Panc1 (cell line): ENCODE data around the gene CCDC8. TPM values are rescaled to one million over a fixed set of nuclear protein-coding genes. Genes with fewer than 3 reads are reported as not detected.

ENCODE experiments used
- ATAC-seq: fragments of 200-7000 bp; cut with Tn5 transposase; 2 replicates; pipeline ENCODE4 v1.9.1; 2020; ENCODE audit warnings: mild to moderate bottlenecking, moderate library complexity
- BruUV-seq: library from RNA; stranded (reverse); fragments of 400-500 nt; replicated peaks from 2 replicates; lab custom pipeline; 2021; lab: Mats Ljungman, UMichigan
- CTCF ChIA-PET: fragments of 300-600 bp; sonication (Branson Sonifier 250); formaldehyde crosslinking; loops from one replicate; lab custom pipeline; 2022; ENCODE audit warnings: antibody characterized with exemption; lab: Charles Lee
- POLR2A ChIA-PET: fragments of 300-600 bp; sonication (Branson Sonifier 250); formaldehyde crosslinking; loops from one replicate; lab custom pipeline; 2022; ENCODE audit warnings: antibody characterized with exemption; lab: Charles Lee
- DNase-seq: peaks from one replicate; pipeline ENCODE4 v3.0.0-alpha.2; 2010; ENCODE audit warnings: low read depth, low spot score
- H3K27ac ChIP-seq: 2 replicates; pipeline ENCODE4 v1.5.1; 2011; ENCODE audit warnings: mild to moderate bottlenecking, low read length, inconsistent platforms
- H3K27me3 ChIP-seq: fragments of 200-500 bp; sonication (Bioruptor generic); 2 replicates; pipeline ENCODE4 v1.6.0; 2014; ENCODE audit warnings: low read length, inconsistent platforms; ENCODE audit not compliant: control insufficient read depth, insufficient read depth
- H3K36me3 ChIP-seq: fragments of 200-500 bp; sonication (Bioruptor generic); 2 replicates; pipeline ENCODE4 v1.5.1; 2014; ENCODE audit warnings: inconsistent platforms, mild to moderate bottlenecking, low read length, moderate library complexity; ENCODE audit not compliant: control insufficient read depth, insufficient read depth
- H3K4me1 ChIP-seq: 2 replicates; pipeline ENCODE4 v1.5.1; 2011; ENCODE audit warnings: inconsistent platforms, mild to moderate bottlenecking, low read length, moderate library complexity; ENCODE audit not compliant: control insufficient read depth, insufficient read depth
- H3K4me3 ChIP-seq, 2 experiments: 2 replicates each; pipeline ENCODE4 v1.5.1; 2011 to 2012; ENCODE audit warnings: low read depth in 2 of 2, low read length in 2 of 2, mild to moderate bottlenecking in 2 of 2, inconsistent platforms in 1 of 2, moderate library complexity in 1 of 2
- H3K9me3 ChIP-seq: fragments of 200-500 bp; sonication (Bioruptor generic); 2 replicates; pipeline ENCODE4 v1.5.1; 2014; ENCODE audit warnings: low read depth, mild to moderate bottlenecking, inconsistent platforms, low read length, moderate library complexity; ENCODE audit not compliant: control insufficient read depth, insufficient read depth
- CTCF ChIP-seq: fragments of 450-650 bp; IDR thresholded peaks from 2 replicates; pipeline ENCODE4 v1.5.1; 2017; ENCODE audit warnings: mild to moderate bottlenecking
- POLR2AphosphoS5 ChIP-seq: IDR thresholded peaks from 2 replicates; pipeline ENCODE4 v1.6.1; 2012; ENCODE audit warnings: mild to moderate bottlenecking, low read depth, low read length, moderate library complexity
- REST ChIP-seq, 2 experiments: IDR thresholded peaks; 2 replicates each; pipeline ENCODE4 v1.6.1; 2011 to 2012; ENCODE audit warnings: low read depth in 2 of 2, control low read depth in 1 of 2, low read length in 1 of 2, mild to moderate bottlenecking in 1 of 2, moderate library complexity in 1 of 2; ENCODE audit not compliant: insufficient read depth in 1 of 2
- SIN3A ChIP-seq: IDR thresholded peaks from 2 replicates; pipeline ENCODE4 v1.6.1; 2012; ENCODE audit warnings: low read depth, mild to moderate bottlenecking, low read length, moderate library complexity, borderline replicate concordance; ENCODE audit not compliant: insufficient read depth
- TCF7L2 ChIP-seq: IDR thresholded peaks from 2 replicates; pipeline ENCODE4 v1.6.1; 2011; ENCODE audit warnings: mild to moderate bottlenecking, low read depth, low read length, inconsistent platforms
- in situ Hi-C: cut with HindIII; loops from 2 replicates; pipeline ENCODE4 v1.10.0; 2016; ENCODE audit warnings: low sequenced_read_pairs, low pct_unique_long_range_greater_than_20kb
- intact Hi-C: fragments of 100-400 bp; cut with micrococcal nuclease; formaldehyde crosslinking; loops from one replicate; pipeline ENCODE4 v1.10.0; 2022; ENCODE audit not compliant: unreplicated experiment
- total RNA-seq: library from RNA; stranded (reverse); gene quantifications from one replicate; pipeline ENCODE4 v1.2.1, GENCODE V29; 2021; ENCODE audit not compliant: unreplicated experiment

Gene CCDC8
- total RNA-seq, 1 experiment from 2014 or later, result 5.4 TPM

GRCh38 chr19:46383171-46383815, 30.1 kb downstream of the CCDC8 start:
- in situ Hi-C loops (no loop called here), intact Hi-C loops (no loop called here)
- H3K9me3 ChIP-seq, result no peaks in the 10 kb centered on the region
- H3K27ac ChIP-seq, result no peak overlapping the region
- no peak overlapping the region for H3K4me3 ChIP-seq
- 0 out of 2 replicates have a peak, but pooled peaks cover 6% of the 10 kb centered on the region for H3K36me3 ChIP-seq
- ATAC-seq (no peak), DNase-seq (no peak)
- no TSS peak for BruUV-seq
- no peaks in the 10 kb centered on the region for H3K27me3 ChIP-seq
- H3K4me1 ChIP-seq, result no peaks in the 10 kb centered on the region
- POLR2A ChIA-PET, result interaction anchor here (0.9 kb wide), 1 partner anchor 156 kb away, joined by 4 read pairs; no protein-coding TSS in a partner anchor
- CTCF ChIA-PET, result no interaction called here
- no peak for TF ChIP-seq SIN3A
- no peak for TF ChIP-seq CTCF
- TF ChIP-seq POLR2AphosphoS5, result no peak
- TF ChIP-seq TCF7L2, result no peak
- no peak for TF ChIP-seq REST (IDR thresholded peaks at IDR 0.05; ENCODE audit: insufficient read depth in 1 of 2, low read depth in 2 of 2, low read length in 1 of 2)

- CTCF ChIA-PET, result no interaction called here
- ATAC-seq, result no peak
- no peaks in the 10 kb centered on the region for H3K27me3 ChIP-seq
- no peaks in the 10 kb centered on the region for H3K9me3 ChIP-seq
- no peak overlapping the region for H3K27ac ChIP-seq
- H3K4me3 ChIP-seq, result no peak overlapping the region
- intact Hi-C loops (no loop called here), in situ Hi-C loops (no loop called here)
- no peak for DNase-seq
- POLR2A ChIA-PET, result no interaction called here
- H3K36me3 ChIP-seq, result peaks cover 8% of the 10 kb centered on the region; the same call in 1 of the 2 replicates
- TF ChIP-seq REST (IDR thresholded peaks at IDR 0.05; ENCODE audit: insufficient read depth in 1 of 2, low read depth in 2 of 2, low read length in 1 of 2), result no peak
- no peak for TF ChIP-seq SIN3A
- TF ChIP-seq CTCF, result no peak
- no peaks in the 10 kb centered on the region for H3K4me1 ChIP-seq
- no TSS peak for BruUV-seq
Observed at GRCh38 chr19:46381756-46382345, 31.5 kb downstream of the CCDC8 start.
